ENCODE data around the gene TBXAS1.

TBXAS1 gene

GRCh38 chr7:140039066-140039465 lies 210.0 kb downstream of the TBXAS1 start:
- no peak overlapping the region for H3K9ac ChIP-seq (ENCODE audit: insufficient read length)
- H3K9me3 ChIP-seq (ENCODE audit: low read depth, low read length): no peaks in the 10 kb centered on the region
- H3K36me3 ChIP-seq (ENCODE audit: insufficient read depth, low read length): no peaks in the 10 kb centered on the region
- no peak for TF ChIP-seq POLR2AphosphoS5 (IDR thresholded peaks at IDR 0.05; ENCODE audit: borderline replicate concordance, low read depth, low read length)
- H3K4me3 ChIP-seq: no peak overlapping the region
- H3K27ac ChIP-seq: no peak overlapping the region
- DNase-seq (ENCODE audit: low read depth, low spot score): no peak

GRCh38 chr7:140039896-140040295 lies 210.8 kb downstream of the TBXAS1 start:
- TF ChIP-seq FOXP2 (optimal IDR thresholded peaks at IDR 0.05; ENCODE audit: control extremely low read depth, extremely low read length, insufficient read depth) (no peak), POLR2AphosphoS5 (IDR thresholded peaks at IDR 0.05; ENCODE audit: borderline replicate concordance, low read depth, low read length) (no peak), EZH2 (IDR thresholded peaks at IDR 0.05) (no peak)
- H3K4me3 ChIP-seq: no peak overlapping the region
- no peaks in the 10 kb centered on the region for H3K9me3 ChIP-seq (ENCODE audit: low read depth, low read length)
- H3K9ac ChIP-seq (ENCODE audit: insufficient read length): no peak overlapping the region
- H3K27ac ChIP-seq: no peak overlapping the region
- DNase-seq (ENCODE audit: low read depth, low spot score): no peak
- no peaks in the 10 kb centered on the region for H3K36me3 ChIP-seq (ENCODE audit: insufficient read depth, low read length)

DNA sequence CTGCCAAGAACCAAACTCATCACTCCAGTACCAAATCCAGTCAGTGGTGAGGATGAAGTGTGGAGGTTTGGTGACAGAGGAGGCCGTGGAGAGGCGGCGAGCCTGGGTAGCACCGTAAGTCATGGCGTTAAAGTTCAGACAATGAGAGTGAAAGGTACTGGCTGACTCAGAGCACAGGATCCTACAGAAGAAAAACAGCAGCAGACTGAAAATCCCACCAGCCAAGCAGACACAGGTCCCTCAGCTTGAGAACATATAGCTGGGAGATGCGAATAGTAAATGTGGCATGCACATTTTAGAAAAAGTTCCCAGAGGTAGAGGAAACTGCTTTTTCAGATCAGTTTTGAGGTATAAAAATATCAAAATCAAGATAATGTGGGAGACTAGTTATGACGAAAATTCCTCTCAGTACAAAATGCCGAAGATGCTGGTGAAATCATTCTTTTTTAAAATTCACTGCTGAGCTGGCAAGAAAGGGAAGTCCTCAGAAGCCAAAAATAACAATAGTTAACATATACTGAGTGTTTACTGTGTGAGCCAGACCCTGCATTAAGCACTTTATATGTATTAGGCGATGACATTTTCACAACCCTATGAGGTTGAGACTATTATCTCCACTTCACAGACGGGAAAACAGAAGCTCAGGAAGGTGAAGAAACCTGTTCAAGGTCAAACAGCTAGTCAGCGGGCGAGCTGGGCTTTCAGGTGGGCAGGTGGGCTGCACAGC lies 212.8 kb downstream of the TBXAS1 start:
- no peak overlapping the region for H3K9ac ChIP-seq (ENCODE audit: insufficient read length)
- no peak for TF ChIP-seq EZH2 (IDR thresholded peaks at IDR 0.05)
- TF ChIP-seq POLR2AphosphoS5 (IDR thresholded peaks at IDR 0.05; ENCODE audit: borderline replicate concordance, low read depth, low read length): no peak
- no peak for TF ChIP-seq FOXP2 (optimal IDR thresholded peaks at IDR 0.05; ENCODE audit: control extremely low read depth, extremely low read length, insufficient read depth)
- no peaks in the 10 kb centered on the region for H3K36me3 ChIP-seq (ENCODE audit: insufficient read depth, low read length)
- H3K4me3 ChIP-seq: no peak overlapping the region
- DNase-seq (ENCODE audit: low read depth, low spot score): no peak
- no peaks in the 10 kb centered on the region for H3K9me3 ChIP-seq (ENCODE audit: low read depth, low read length)
- no peak overlapping the region for H3K27ac ChIP-seq

DNA sequence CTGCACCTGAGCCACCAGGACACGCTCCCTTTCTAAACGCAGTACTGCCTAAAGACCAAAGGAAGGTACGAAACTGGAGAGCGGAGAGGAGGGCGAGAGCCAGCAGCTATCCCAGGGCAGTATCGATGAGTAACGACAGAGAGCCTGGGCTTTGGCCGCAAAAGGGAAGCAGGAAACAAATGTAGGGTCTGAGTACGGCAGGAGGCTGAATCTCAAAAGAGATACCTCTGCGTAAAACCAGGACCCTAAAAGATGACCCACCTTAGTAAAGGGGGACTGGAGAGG lies 213.3 kb downstream of the TBXAS1 start:
- Histone ChIP-seq H3K27ac (no peak overlapping the region), H3K36me3 (ENCODE audit: insufficient read depth, low read length) (no peaks in the 10 kb centered on the region), H3K9ac (ENCODE audit: insufficient read length) (no peak overlapping the region), H3K9me3 (ENCODE audit: low read depth, low read length) (no peaks in the 10 kb centered on the region), H3K4me3 (no peak overlapping the region)
- no peak for DNase-seq (ENCODE audit: low read depth, low spot score)
- TF ChIP-seq EZH2 (IDR thresholded peaks at IDR 0.05): no peak
- no peak for TF ChIP-seq FOXP2 (optimal IDR thresholded peaks at IDR 0.05; ENCODE audit: control extremely low read depth, extremely low read length, insufficient read depth)
- no peak for TF ChIP-seq POLR2AphosphoS5 (IDR thresholded peaks at IDR 0.05; ENCODE audit: borderline replicate concordance, low read depth, low read length)

GRCh38 chr7:140044251-140044650 lies 215.2 kb downstream of the TBXAS1 start:
- H3K36me3 ChIP-seq (ENCODE audit: insufficient read depth, low read length): no peaks in the 10 kb centered on the region
- DNase-seq (ENCODE audit: low read depth, low spot score): no peak
- H3K9me3 ChIP-seq (ENCODE audit: low read depth, low read length): no peaks in the 10 kb centered on the region
- no peak overlapping the region for H3K4me3 ChIP-seq
- TF ChIP-seq POLR2AphosphoS5 (IDR thresholded peaks at IDR 0.05; ENCODE audit: borderline replicate concordance, low read depth, low read length) (no peak), FOXP2 (optimal IDR thresholded peaks at IDR 0.05; ENCODE audit: control extremely low read depth, extremely low read length, insufficient read depth) (no peak), EZH2 (IDR thresholded peaks at IDR 0.05) (no peak)
- no peak overlapping the region for H3K9ac ChIP-seq (ENCODE audit: insufficient read length)
- H3K27ac ChIP-seq: no peak overlapping the region

DNA sequence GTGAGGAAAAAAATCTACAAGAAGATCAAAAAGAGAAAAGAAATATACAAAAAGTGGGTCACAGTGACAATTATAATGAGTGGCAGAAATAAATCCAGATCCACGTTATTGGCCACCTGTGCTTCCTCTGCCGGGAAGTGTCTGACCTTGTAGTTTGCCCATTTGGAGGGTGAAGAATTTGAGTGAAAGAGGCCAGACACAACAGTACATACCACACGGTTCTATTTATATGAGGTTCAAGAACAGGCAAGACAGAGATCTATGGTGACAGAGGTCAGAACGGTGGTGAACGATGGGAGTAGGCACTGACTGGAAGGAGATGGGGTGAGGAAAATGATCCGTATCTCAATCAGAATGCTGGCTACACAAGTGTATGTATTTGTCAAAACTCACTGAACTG lies 216.6 kb downstream of the TBXAS1 start:
- Histone ChIP-seq H3K27ac (no peak overlapping the region), H3K36me3 (ENCODE audit: insufficient read depth, low read length) (no peaks in the 10 kb centered on the region), H3K9me3 (ENCODE audit: low read depth, low read length) (no peaks in the 10 kb centered on the region), H3K9ac (ENCODE audit: insufficient read length) (no peak overlapping the region), H3K4me3 (no peak overlapping the region)
- TF ChIP-seq POLR2AphosphoS5 (IDR thresholded peaks at IDR 0.05; ENCODE audit: borderline replicate concordance, low read depth, low read length): no peak
- no peak for TF ChIP-seq EZH2 (IDR thresholded peaks at IDR 0.05)
- no peak for TF ChIP-seq FOXP2 (optimal IDR thresholded peaks at IDR 0.05; ENCODE audit: control extremely low read depth, extremely low read length, insufficient read depth)
- DNase-seq (ENCODE audit: low read depth, low spot score): no peak

GRCh38 chr7:140047197-140047596 lies 218.1 kb downstream of the TBXAS1 start:
- no peaks in the 10 kb centered on the region for H3K9me3 ChIP-seq (ENCODE audit: low read depth, low read length)
- DNase-seq (ENCODE audit: low read depth, low spot score): no peak
- H3K27ac ChIP-seq: no peak overlapping the region
- H3K9ac ChIP-seq (ENCODE audit: insufficient read length): no peak overlapping the region
- H3K36me3 ChIP-seq (ENCODE audit: insufficient read depth, low read length): no peaks in the 10 kb centered on the region
- no peak overlapping the region for H3K4me3 ChIP-seq
- TF ChIP-seq FOXP2 (optimal IDR thresholded peaks at IDR 0.05; ENCODE audit: control extremely low read depth, extremely low read length, insufficient read depth) (no peak), EZH2 (IDR thresholded peaks at IDR 0.05) (no peak), POLR2AphosphoS5 (IDR thresholded peaks at IDR 0.05; ENCODE audit: borderline replicate concordance, low read depth, low read length) (no peak)

GRCh38 chr7:140048138-140048537 lies 219.1 kb downstream of the TBXAS1 start:
- Histone ChIP-seq H3K9me3 (ENCODE audit: low read depth, low read length) (no peaks in the 10 kb centered on the region), H3K36me3 (ENCODE audit: insufficient read depth, low read length) (no peaks in the 10 kb centered on the region), H3K27ac (no peak overlapping the region), H3K9ac (ENCODE audit: insufficient read length) (no peak overlapping the region), H3K4me3 (no peak overlapping the region)
- TF ChIP-seq POLR2AphosphoS5 (IDR thresholded peaks at IDR 0.05; ENCODE audit: borderline replicate concordance, low read depth, low read length): no peak
- no peak for TF ChIP-seq FOXP2 (optimal IDR thresholded peaks at IDR 0.05; ENCODE audit: control extremely low read depth, extremely low read length, insufficient read depth)
- no peak for TF ChIP-seq EZH2 (IDR thresholded peaks at IDR 0.05)
- DNase-seq (ENCODE audit: low read depth, low spot score): no peak

- no peak overlapping the region for H3K27ac ChIP-seq
- no peak overlapping the region for H3K4me3 ChIP-seq
- no peak for TF ChIP-seq POLR2AphosphoS5 (IDR thresholded peaks at IDR 0.05; ENCODE audit: borderline replicate concordance, low read depth, low read length)
- TF ChIP-seq EZH2 (IDR thresholded peaks at IDR 0.05): no peak
- no peak for TF ChIP-seq FOXP2 (optimal IDR thresholded peaks at IDR 0.05; ENCODE audit: control extremely low read depth, extremely low read length, insufficient read depth)
- no peak for DNase-seq (ENCODE audit: low read depth, low spot score)
- H3K9ac ChIP-seq (ENCODE audit: insufficient read length): no peak overlapping the region
- no peaks in the 10 kb centered on the region for H3K36me3 ChIP-seq (ENCODE audit: insufficient read depth, low read length)
- no peaks in the 10 kb centered on the region for H3K9me3 ChIP-seq (ENCODE audit: low read depth, low read length)
Measured at GRCh38 chr7:140048989-140049338, 219.9 kb downstream of the TBXAS1 start.

Data from SK-N-MC (cell line).